ENCODE data around the gene BRWD1.
"Not testable (repeated sequence)": the region's sequence is repeated elsewhere in the genome, so short reads cannot be mapped to it uniquely, and the experiment has no call there.

The BRWD1 gene

DNA sequence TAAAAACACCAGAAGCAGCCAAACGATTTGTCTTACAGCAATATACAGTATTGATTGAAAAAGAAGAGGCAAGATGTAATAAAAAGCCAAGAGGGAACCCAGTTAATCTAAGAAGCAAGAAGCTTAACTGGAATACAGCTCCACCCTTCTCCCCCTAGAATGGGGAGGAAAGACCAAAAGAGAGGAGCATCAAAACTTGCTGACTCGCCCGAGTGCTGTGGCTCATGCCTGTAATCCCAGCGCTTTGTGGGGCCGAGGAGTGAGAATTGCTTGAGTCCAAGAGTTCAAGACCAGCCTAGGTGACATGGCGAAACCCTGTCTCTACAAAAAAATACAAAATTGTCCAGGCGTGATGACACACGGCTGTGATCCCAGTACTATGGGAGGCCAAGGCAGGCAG, 32.2 kb downstream of the BRWD1 start:
- no peak for DNase-seq

DNA sequence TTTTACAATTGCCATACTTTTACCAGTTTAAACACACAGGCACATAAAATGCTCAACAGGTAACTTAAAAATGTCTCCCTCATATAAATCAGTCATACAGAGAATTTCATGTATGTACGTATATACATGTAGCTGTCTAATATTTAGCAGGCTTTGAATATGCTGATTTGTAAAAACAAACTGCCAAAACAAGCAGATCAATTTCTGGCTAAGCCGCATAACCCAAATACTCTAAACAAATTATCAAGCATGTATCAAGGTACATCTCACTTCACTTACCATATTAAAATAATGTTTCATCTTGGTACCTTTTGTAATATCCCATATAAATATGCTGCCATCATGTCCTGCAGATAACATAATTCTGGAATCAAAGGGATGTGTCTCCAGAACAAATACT, 43.8 kb downstream of the BRWD1 start:
- DNase-seq: no peak

DNA sequence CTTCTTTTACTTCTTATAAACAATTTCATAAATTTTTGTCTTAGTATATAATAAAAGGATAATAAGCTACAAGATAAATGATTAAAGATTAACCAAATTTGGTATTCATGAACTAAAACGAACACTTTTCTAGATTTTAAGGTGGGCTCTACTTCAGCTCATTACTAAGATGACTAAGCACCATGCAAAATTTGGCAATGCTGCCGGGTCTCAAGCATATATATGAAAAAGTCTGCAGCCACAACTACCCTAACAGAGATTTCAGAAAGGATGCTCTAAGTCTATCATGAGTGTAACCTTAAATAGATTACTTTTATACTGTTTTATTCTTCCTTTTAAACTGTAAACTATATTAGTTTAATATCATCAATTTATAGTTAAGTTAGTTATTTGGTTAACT, 47.8 kb downstream of the BRWD1 start:
- DNase-seq: no peak

DNA sequence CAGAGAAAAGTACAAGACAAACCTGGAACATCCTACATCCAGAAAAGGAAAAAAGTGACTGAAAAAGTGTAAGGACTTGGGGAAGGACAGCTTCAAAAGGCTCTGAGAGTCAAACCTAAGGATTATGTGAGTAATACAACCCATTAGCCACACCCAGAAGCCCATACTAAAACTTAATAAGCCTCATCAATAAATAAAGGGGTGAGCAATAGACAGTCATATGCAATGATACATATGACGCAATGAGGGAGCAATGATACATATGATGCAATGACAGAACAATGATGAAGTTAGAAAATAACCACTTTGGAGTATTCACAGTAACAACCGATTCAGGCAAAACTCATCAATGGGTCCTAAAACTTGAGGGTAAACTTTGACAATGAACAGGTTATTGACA, 50.1 kb downstream of the BRWD1 start:
- DNase-seq: no peak

DNA sequence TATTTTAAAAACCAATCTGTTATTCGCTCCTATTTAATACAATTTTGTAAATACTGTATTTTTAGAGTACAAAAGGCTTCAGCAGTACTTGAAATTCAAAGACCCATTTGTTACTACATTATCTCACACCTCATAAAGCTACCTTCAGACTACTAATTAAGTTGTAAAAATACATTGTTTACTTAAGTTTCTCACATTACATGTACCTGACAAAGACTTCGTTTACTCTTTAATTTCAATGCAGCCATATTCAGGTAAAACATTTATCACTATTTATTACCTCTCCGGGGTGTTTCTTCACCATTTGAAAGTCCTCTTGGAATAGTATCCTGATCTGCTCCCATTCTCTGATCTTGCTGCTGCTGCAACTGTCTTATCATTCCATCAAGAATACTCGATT, 55.2 kb downstream of the BRWD1 start:
- no peak for DNase-seq

DNA sequence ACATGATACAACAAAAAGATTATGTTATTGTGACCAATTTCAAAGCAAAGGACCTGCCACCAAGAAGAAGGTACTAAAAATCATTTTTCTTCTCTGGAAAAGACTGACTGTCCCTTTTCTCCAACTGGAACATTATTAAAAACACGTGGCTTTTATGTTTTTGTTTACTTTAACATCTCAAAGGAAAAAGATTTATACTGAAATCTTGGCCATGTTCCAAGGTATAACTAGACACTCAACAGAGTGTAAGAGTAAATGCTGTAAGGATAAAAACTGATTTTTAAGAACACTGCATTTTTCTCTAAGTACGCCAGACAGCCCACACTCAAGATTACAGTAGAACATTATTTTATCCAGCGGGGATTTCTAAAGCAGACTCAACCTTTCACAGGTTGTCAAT, 62.1 kb downstream of the BRWD1 start:
- no peak for DNase-seq

DNA sequence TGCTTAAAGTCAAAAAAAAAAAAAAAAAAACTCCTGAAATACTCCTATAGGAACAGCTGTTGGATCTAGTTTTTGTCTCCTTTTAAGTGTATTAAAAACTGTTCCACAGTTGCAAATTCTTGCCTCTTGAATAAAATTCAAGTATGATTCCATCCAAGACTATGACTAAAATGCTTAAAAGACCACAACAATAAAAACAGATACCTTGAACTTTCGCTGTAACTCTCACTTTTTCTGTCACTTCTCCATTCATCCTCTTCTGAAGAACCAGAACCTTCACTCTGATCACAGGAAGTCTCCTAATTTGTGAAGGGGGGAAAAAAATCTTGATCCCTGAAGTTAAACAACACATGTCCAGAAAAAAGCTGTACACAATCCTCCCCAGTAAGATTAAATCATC, 75.2 kb downstream of the BRWD1 start:
- no peak for DNase-seq

DNA sequence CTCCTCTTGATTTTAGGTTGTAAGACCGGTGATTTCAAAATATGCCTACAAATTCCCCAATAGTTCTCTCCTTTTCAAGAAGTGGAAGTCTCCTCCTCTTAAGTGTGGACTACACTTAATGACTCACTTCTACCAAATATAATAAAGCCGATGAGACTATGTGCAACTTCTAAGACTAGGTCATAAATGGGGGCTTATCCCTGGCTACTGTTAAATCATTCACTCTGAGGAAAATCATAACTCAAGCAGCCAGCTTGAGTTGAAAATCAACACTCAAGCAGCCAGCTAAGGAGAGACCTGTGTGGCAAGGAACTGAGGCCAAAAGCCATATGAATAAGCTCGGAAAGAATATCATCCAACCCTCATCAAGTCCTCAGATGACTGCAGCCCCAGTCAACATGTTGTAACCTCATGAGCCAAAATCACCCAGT, 80.6 kb downstream of the BRWD1 start:
- no peak for DNase-seq

DNA sequence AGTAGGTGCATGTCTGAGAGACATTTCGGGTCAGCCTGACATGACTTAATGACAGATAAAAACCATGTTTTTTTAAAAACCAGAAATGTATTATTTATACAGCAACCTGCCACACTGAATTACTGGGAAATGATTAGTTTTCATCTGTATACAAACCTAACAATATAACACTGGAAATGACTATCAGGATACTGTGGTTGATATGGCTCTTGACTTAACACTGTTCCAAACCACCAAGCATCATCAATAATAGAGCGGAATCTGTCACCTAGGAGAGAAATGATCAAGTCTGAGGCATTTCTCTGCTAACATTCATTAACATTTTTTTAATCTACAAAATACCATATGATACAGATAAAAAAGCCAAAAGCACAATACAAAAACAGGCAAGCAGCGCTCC, 88.5 kb downstream of the BRWD1 start:
- DNase-seq: no peak

DNA sequence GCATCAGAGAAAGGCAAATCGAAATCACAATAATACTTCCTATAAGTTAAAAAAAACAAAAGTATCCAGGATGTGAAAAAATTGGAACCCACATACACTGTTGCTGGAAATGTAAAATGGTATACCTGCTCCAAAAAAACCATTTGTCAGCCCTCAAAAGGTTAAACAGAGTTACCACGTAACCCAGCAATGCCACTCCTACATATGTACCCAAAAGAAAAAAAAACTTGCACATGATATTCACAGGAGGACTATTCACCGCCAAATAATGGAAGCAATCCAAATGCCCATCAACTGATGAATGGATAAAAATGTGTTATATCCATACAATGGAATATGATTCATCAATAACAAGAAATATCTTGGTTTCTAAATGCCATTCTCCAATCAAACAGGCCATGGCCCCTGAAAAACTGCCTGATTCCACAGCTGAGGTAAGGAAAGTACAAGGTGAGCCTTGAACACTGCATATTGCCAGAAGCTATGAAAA, 91.4 kb downstream of the BRWD1 start:
- no peak for DNase-seq

DNA sequence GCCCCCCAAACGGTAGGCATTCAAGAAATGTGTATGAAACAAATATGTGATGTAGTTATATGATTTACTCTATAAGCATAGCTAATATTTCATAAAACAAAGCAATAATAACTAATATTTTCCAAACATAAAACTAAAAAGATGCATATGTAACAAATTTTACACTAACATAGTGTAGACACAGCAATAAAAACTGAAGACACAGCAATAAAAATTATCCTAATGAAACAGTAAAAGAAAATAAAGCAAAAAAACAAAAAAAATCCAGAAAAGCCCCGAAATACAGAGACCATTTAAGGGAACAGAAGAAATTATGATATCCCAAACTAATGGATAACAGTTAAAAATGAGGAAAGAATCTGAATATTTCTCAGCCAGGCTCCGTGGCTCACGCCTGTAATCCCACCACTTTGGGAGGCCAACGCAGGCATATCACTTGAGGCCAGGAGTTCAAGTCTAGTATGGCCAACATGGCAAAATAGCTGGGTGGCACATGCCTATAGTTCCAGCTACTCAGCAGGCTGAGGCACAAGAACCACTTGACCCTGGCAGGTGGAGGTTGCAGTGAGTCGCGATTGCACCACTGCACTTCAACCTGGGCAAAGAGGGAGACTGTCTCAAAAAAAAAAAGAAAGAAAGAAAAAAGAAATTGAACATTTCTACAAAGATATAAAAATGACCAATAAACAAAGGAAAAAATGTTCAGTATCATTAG, 92.0 kb downstream of the BRWD1 start:
- DNase-seq: no peak

DNA sequence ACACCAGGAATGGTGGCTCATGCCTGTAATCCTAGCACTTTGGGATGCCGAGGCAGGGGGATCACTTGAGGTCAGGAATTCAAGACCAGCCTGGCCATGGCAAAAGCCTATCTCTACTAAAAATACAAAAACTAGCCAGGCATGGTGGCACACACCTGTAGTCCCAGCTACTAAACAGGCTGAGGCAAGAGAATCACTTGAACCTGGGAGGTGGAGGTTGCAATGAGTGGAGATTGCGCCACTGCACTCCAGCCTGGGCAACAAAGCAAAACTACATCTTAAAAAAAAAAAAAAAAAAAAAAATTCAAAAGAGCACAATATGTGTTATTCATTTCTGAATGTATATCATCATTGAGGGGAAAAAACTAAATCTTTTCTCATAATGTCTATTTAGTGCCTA, 92.6 kb downstream of the BRWD1 start:
- not testable (repeated sequence) for DNase-seq

DNA sequence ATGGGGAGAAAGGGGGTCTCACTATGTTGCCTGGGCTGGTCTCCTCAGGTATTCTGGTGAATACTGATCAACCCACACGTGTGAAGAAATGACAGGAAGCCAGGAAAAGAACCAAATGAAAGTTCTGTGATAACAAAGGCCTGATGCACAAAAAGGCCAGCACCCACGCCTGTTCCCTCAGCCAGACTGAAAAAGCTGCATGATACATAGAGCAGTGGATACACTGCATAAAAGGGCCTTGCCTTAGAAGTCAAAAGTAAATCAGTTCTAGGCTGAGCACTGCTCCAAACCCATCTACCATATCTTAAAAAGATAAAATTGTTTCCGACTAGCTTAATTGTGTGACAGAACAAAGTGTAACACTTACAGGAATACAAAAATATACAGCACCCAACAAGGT, 93.3 kb downstream of the BRWD1 start:
- DNase-seq: no peak

DNA sequence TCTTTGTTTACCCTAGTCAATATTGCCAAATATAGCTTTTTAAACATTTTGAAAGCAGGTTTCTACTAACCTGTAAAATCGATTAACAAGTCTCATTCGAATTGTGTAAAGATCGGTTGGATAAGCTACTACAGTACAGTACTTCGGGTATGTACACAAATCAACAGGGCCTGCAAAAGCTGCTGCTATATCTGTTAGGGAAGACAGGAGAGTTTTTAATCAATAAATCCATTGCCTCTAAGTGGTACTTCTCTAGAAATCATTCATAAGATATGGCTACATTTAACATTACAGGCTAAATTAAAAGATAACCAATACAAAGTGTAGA, 95.4 kb downstream of the BRWD1 start:
- no peak for DNase-seq

DNA sequence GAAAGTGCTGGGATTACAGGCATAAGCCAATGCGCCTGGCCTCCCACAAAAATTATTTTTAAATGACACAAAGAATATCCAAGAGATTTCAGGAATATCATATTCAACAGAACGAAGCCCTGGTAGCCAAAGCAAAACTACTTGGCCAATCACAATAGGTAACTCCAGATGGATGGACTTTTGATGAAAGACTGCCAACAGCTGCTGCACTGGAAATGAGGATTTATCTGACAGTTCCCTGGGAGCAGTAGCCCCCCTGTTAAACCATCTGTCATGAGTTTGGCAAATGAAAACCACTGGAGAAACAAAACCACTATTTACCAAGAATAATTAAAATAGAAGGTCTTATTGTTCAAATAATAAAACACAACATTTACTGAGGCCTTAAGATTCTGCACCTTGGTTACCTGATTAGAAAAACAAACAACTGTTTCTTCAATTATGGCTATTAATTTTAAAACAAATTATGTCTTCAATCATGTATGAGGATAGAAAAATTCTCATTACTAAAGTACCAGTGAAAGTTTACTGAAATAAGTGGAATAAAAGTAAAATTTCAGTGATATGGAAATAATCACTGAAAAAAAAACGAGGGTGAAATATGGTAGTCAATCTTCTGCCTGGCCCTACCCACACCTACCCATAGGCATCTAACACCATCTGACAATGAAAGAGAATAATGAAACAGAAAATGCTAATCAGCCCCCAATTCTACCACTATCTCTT, 95.9 kb downstream of the BRWD1 start:
- no peak for DNase-seq

DNA sequence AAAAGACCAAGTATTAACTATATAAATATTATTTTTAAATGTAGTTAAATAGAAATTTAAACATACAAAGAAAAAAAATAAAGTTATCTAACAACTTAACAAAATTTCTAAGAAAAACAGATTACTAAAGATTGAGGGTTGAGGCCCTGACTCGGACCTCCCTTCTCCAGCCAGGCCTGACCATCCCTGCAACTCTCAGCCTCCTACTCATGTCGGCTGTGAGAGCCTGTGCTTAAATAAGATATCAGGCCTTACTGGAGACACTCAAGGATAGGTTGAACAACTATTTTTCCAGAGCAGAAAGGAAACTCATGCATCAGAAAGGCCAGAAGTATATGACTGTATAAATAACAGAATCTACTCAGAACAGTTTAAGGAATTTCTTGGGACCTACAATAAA, 97.1 kb downstream of the BRWD1 start:
- DNase-seq: no peak

DNA sequence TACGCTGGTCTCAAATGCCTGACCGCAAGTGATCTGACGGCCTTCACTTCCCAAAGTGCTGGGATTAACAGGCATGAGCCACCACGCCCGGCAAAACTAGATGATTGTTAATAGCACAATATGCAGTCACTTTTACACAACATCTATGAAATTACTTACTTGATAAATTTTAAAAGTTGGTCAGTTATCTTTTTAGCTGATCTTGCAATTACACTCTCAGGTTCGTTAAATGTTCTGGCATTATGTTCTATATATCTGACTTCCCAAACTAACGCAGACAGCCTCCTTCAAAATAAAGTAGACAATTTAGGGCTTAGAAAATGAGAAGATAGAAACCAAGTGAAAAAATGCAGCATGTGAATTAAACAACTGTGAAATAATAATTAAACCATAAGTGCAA, 98.4 kb downstream of the BRWD1 start:
- DNase-seq: no peak

DNA sequence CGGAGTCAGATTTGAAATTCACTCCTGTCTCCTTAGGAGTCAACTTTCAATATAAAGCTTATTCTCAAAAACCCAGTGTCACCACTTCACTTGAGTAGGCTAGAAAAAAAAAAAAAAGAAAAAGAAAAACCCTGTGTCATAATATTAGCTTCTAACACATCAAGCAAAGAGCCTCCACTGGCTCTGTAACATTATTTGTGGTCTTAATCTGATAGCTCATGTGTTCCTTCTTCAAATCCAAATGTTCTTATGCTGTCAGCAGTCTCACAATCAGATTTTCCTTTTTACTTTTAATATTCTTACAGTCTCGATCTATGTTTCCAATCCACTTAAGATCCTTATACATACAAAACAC, 104.1 kb downstream of the BRWD1 start:
- DNase-seq: no peak

DNA sequence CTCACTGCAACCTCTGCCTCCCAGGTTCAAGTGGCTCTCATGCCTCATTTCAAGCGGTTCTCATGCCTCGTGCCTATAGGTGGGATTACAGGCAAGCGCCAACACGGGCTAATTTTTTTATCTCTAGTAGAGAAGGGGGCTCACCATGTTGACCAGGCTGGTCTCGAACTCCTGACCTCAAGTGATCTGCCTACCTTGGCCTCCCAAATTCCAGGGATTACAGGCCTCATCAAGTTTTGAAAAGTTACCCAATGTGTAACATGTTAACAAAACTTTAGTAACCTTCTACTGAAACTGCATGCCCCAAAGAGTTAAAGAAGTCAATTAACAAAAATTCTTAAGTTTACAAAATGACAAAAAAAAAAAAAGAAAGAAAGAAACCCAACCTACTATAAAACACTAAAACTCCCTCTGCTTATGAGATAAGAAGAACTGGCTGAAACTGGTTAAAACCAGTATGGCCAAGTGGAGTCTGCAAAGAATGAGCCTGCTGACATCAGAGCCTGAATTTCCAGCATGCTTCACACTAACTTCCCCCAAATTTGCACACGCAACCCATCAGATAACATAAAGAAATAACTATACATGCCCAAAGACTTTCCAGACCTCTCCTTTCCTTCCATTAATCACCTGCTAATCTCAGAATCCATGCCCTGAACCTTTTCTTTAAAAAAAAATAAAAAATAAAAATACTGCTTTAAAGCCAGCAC, 104.7 kb downstream of the BRWD1 start:
- DNase-seq: no peak

DNA sequence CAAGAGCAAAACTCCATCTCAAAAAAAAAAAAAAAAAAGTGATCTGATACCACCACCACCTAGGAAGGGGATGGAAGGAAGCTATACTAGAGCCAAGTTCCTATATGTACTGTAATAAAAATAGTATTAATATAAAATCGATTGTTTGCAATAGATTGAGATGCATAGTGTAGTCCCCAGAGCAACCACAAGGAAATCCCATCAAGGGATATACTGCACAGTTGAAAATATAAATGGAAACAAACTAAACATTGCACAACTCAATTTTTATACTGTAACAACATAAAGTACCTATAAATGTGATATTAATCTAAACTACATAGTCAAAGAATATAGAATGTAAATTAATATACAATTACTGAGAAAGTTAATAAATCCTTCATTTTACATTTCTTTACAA, 109.3 kb downstream of the BRWD1 start:
- no peak for DNase-seq

DNA sequence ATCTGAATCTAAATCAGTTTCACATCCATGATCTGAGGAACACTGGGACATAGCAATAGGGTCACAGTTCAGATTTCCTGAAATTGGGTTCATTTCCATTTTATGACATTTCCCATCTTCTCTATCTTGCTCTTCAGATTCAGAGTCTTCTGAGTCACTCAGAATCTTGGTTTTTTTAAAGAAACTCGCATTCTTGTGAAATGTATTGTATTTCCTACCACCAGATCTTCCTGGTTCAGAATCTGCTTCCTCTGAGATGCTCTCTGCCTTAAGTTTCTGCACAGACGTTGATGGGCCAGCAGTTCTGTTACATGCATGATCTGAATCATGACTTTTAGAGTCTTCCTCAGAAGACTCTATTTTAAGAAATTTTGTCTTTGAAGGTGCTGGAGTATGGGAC, 114.6 kb downstream of the BRWD1 start:
- DNase-seq: no peak

DNA sequence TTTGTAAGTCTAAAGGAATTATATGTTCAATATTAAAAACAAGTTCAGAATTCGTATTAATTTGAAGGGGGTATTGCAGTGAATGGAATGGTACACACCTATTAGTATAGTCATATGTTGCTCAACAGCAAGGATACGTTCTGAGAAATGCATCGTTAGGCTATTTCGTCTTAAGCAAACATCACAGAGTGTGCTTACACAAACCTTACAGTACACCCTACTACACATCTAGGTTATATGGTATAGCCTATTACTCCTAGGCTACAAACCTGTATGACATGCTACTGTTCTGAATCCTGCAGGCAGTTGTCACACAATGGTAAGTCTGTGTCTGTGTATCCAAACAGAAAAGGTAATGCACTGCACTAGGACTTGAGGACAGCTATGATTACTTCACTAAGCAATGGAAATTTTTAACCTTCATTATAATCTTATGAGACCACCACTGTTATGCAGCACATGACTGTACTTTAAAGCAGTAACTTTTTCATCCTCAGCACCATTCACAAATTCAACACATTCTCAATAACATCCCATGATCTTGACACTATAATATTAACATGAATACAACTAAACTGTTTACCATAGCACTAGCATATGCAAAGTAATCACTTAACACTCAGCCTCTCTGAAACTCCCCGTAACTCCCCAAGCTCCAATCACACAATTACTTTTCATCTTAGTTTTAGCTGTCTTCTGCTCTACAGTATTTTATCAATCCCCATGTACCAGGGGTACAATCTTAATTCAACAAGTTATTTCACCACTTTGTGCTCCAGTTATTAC, 115.8 kb downstream of the BRWD1 start:
- no peak for DNase-seq

DNA sequence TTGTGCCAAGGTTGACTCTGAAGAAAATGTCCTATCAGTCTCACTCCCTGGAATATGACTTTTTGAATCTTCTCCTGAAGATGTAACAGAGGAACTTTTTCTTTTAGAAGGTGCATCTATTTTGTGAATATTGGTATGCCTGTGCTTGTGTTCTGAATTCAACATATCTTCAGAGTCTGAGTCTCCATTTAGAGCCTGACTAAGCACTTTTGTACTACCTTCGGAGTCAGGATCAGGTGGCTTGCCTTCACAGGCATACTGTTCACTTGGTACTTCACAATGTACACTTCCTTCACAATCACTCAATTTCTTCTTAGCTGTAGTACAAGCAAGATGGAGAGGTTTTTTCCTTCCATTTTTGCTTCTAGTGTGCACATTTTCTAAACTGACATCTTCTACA, 116.6 kb downstream of the BRWD1 start:
- no peak for DNase-seq

DNA sequence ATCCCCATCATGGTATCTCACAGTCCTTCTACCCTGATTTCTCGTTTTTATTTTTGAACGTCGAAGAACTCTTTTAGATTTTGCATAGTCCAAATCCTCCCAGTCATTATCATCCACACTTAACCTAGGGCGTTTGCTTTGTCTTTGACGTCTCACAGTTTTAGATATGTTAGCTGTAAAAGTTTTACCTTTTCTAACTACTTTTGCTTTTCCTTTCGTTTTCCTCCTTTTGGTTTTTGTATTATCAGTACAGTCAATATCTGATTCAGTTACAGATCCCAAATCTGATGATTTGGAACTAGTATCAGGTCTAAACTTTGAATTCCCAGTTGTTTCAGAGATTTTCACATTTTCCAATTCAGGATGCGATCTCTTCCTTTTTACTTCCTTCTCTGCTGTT, 117.1 kb downstream of the BRWD1 start:
- DNase-seq: no peak

All from activated CD4-positive, alpha-beta T cell treated with anti-CD3 and anti-CD28 coated beads for 4 hours (primary cell).